ENCODE data around the gene MRTFB. TPM values are rescaled to one million over a fixed set of nuclear protein-coding genes. Genes with fewer than 3 reads are reported as not detected.

MRTFB gene
- total and polyA plus RNA-seq, 4 experiments from 2014 or later: 6.1 to 26.7 (median 15.6) TPM

DNA sequence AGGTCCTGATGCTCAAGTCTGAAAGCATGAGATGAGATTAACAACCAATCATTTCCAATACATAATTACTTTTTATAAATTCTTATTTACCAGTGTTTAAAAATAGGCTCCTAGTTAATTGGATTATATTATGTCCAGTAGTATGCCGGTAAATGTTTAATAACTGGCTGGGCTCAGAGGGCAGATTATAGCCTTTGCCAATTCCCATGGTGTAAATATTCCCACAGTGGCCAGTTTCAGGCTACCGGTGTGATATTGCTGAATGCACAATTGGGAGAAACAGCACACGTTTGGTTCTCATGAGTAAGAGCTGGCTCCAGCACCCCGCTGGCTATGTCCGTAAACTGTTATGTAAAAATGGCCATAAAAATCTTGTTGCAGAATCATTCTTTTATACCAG lies 167.6 kb downstream of the MRTFB start:
- DNase-seq: no peak
- Mint-ChIP-seq H3K27ac (peak overlapping the region in 1 of 7 donors; percentile 48), H3K4me3 (no peak overlapping the region), H3K4me1 (no peaks in the 10 kb centered on the region), H3K36me3 (peaks cover 27 to 33% of the 10 kb centered on the region in 2 donors), H3K27me3 (no peaks in the 10 kb centered on the region), H3K9me3 (no peaks in the 10 kb centered on the region)
- Histone ChIP-seq H3K27ac (ENCODE audit: low read depth, low read length) (no peak overlapping the region), H3K27me3 (ENCODE audit: insufficient read depth, low read length) (no peaks in the 10 kb centered on the region), H3K4me3 (ENCODE audit: low read length in 2 of 2) (no peak overlapping the region), H3K9me3 (ENCODE audit: control insufficient read depth in 1 of 2, low read length in 2 of 2) (no peaks in the 10 kb centered on the region), H3K4me1 (ENCODE audit: insufficient read depth, low read length) (no peaks in the 10 kb centered on the region), H3K36me3 (ENCODE audit: insufficient read depth, low read length) (peaks cover 5% of the 10 kb centered on the region)
- POLR2A ChIA-PET (ENCODE audit: partially characterized antibody): no interaction called here
- intact Hi-C loops (cut with micrococcal nuclease): no loop called here
- CTCF ChIA-PET (ENCODE audit: partially characterized antibody): interaction anchor here (1.0 to 1.1 kb wide), 2 partner anchors 10 to 21 kb away, joined by 3 read pairs; no protein-coding TSS in a partner anchor

DNA sequence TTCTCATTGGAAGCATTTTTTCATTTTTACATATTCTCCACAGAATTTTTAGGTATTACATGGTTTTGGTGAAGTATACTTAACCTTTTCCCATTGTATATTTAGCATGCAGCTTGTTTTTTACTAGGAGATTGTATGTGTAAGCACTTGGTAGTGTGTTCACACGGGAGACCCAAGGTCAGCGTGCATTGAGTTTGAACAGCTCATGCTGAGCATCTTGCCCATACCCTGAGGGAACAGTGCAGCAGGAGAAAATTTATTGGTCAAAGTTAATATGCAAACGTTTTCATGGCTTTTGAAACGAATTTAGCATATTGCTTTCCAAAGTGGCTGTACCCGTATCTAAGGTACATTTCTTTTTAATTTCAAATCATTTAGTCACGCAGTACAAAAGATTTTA lies 168.7 kb downstream of the MRTFB start:
- H3K4me1 Mint-ChIP-seq: no peaks in the 10 kb centered on the region
- no peak overlapping the region for H3K4me3 Mint-ChIP-seq
- DNase-seq: no peak
- H3K4me3 ChIP-seq (ENCODE audit: low read length in 2 of 2): no peak overlapping the region
- no peaks in the 10 kb centered on the region for H3K27me3 Mint-ChIP-seq
- no peaks in the 10 kb centered on the region for H3K9me3 ChIP-seq (ENCODE audit: control insufficient read depth in 1 of 2, low read length in 2 of 2)
- H3K9me3 Mint-ChIP-seq: no peaks in the 10 kb centered on the region
- no peak overlapping the region for H3K27ac ChIP-seq (ENCODE audit: low read depth, low read length)
- ChIA-PET POLR2A (ENCODE audit: partially characterized antibody) (no interaction called here), CTCF (ENCODE audit: partially characterized antibody) (interaction anchor here (1.0 to 1.1 kb wide), 2 partner anchors 9 to 20 kb away, joined by 3 read pairs; no protein-coding TSS in a partner anchor)
- no peak overlapping the region for H3K27ac Mint-ChIP-seq
- H3K36me3 ChIP-seq (ENCODE audit: insufficient read depth, low read length): no peaks in the 10 kb centered on the region
- peaks cover 27 to 28% of the 10 kb centered on the region in 2 donors for H3K36me3 Mint-ChIP-seq
- intact Hi-C loops (cut with micrococcal nuclease): no loop called here
- H3K4me1 ChIP-seq (ENCODE audit: insufficient read depth, low read length): no peaks in the 10 kb centered on the region
- H3K27me3 ChIP-seq (ENCODE audit: insufficient read depth, low read length): no peaks in the 10 kb centered on the region

DNA sequence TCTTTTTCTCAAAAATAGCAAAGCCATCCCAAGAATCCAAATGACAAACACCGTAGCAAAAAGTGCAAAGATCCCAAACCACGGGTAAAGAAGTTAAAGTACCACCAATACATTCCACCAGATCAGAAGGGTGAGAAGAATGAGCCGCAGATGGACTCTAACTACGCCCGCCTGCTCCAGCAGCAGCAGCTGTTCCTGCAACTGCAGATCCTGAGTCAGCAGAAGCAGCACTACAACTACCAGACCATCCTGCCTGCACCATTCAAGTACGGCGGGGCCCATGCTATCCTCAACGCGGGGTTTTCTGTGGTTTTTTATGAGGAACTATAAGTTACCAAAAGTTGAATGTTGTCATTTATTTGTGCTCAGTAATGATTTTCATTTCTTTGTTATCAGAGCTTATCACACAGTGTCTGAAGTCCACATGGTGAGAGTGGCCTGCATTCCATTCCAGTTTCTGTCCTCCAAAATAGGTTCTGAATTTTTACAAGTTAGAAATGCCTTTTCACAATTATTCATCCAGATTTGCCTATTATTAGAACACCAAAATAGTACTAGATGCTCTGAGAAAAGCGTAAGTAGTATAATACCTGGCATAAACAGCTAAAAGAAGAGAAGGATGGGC lies 169.2 kb downstream of the MRTFB start:
- intact Hi-C loops (cut with micrococcal nuclease): no loop called here
- DNase-seq: no peak
- no peak overlapping the region for H3K27ac Mint-ChIP-seq
- no peaks in the 10 kb centered on the region for H3K36me3 ChIP-seq (ENCODE audit: insufficient read depth, low read length)
- peaks cover 22% of the 10 kb centered on the region in 2 donors for H3K36me3 Mint-ChIP-seq
- no peak overlapping the region for H3K4me3 ChIP-seq (ENCODE audit: low read length in 2 of 2)
- no peaks in the 10 kb centered on the region for H3K27me3 ChIP-seq (ENCODE audit: insufficient read depth, low read length)
- H3K4me1 ChIP-seq (ENCODE audit: insufficient read depth, low read length): no peaks in the 10 kb centered on the region
- no peak overlapping the region for H3K27ac ChIP-seq (ENCODE audit: low read depth, low read length)
- no peaks in the 10 kb centered on the region for H3K27me3 Mint-ChIP-seq
- H3K9me3 ChIP-seq (ENCODE audit: control insufficient read depth in 1 of 2, low read length in 2 of 2): no peaks in the 10 kb centered on the region
- H3K4me1 Mint-ChIP-seq: no peaks in the 10 kb centered on the region
- CTCF ChIA-PET (ENCODE audit: partially characterized antibody): no interaction called here
- H3K4me3 Mint-ChIP-seq: no peak overlapping the region
- POLR2A ChIA-PET (ENCODE audit: partially characterized antibody): no interaction called here
- no peaks in the 10 kb centered on the region for H3K9me3 Mint-ChIP-seq

DNA sequence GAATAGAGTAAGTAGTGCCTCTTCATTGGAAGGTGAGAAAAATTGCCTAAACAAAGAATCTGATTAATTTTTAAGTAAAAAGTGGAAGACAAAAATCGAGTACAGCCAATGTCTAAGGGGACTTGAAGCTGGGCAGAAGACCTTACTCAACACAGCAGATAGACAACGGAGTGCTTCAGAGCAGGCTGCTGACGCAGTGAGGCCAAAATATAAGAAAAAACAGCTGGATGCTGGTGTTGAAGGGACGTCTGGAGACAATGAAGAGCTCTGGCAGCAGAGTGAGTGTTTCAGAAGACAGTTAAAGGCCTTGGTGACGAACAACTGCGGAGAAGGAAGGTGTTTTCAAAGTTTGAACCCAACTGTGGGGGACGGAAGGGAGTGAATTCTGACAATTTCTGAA lies 169.8 kb downstream of the MRTFB start:
- no peak for DNase-seq
- H3K27ac ChIP-seq (ENCODE audit: low read depth, low read length): no peak overlapping the region
- H3K4me1 ChIP-seq (ENCODE audit: insufficient read depth, low read length): no peaks in the 10 kb centered on the region
- Mint-ChIP-seq H3K27me3 (no peaks in the 10 kb centered on the region), H3K4me1 (no peaks in the 10 kb centered on the region), H3K9me3 (no peaks in the 10 kb centered on the region), H3K36me3 (peaks cover 21 to 25% of the 10 kb centered on the region in 2 donors), H3K27ac (no peak overlapping the region), H3K4me3 (no peak overlapping the region)
- H3K4me3 ChIP-seq (ENCODE audit: low read length in 2 of 2): no peak overlapping the region
- CTCF ChIA-PET (ENCODE audit: partially characterized antibody): interaction anchor here (1.4 kb wide), 1 partner anchor 10 kb away, joined by 4 read pairs; no protein-coding TSS in a partner anchor
- H3K27me3 ChIP-seq (ENCODE audit: insufficient read depth, low read length): no peaks in the 10 kb centered on the region
- H3K36me3 ChIP-seq (ENCODE audit: insufficient read depth, low read length): no peaks in the 10 kb centered on the region
- intact Hi-C loops (cut with micrococcal nuclease): no loop called here
- no peaks in the 10 kb centered on the region for H3K9me3 ChIP-seq (ENCODE audit: control insufficient read depth in 1 of 2, low read length in 2 of 2)
- POLR2A ChIA-PET (ENCODE audit: partially characterized antibody): no interaction called here

DNA sequence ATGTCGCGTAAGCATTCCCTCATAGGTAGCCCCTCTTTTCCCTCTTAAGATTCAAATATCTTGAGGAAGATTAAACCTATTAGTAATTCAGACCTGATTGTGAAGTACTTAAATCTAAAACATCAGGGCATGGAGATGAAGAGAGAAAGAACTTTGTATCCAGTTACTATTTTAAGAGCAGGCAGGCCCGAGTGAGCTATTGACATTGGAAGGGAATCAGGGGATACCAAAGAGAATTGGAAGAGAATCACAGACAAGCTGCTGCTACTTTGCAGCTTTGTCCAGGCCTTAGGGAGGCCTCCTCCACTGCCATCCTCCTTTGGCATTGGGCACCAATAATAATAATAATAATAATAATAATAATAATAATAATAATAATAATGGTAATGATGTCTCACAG lies 170.5 kb downstream of the MRTFB start:
- Histone ChIP-seq H3K27ac (ENCODE audit: low read depth, low read length) (no peak overlapping the region), H3K4me1 (ENCODE audit: insufficient read depth, low read length) (no peaks in the 10 kb centered on the region), H3K4me3 (ENCODE audit: low read length in 2 of 2) (no peak overlapping the region), H3K27me3 (ENCODE audit: insufficient read depth, low read length) (no peaks in the 10 kb centered on the region), H3K9me3 (ENCODE audit: control insufficient read depth in 1 of 2, low read length in 2 of 2) (no peaks in the 10 kb centered on the region), H3K36me3 (ENCODE audit: insufficient read depth, low read length) (peaks cover 5% of the 10 kb centered on the region)
- H3K36me3 Mint-ChIP-seq: peaks cover 23 to 31% of the 10 kb centered on the region in 2 donors
- CTCF ChIA-PET (ENCODE audit: partially characterized antibody): interaction anchor here (1.4 kb wide), 1 partner anchor 9 kb away, joined by 4 read pairs; no protein-coding TSS in a partner anchor
- H3K27ac Mint-ChIP-seq: no peak overlapping the region
- intact Hi-C loops (cut with micrococcal nuclease): no loop called here
- no peaks in the 10 kb centered on the region for H3K27me3 Mint-ChIP-seq
- POLR2A ChIA-PET (ENCODE audit: partially characterized antibody): no interaction called here
- no peak overlapping the region for H3K4me3 Mint-ChIP-seq
- H3K4me1 Mint-ChIP-seq: no peaks in the 10 kb centered on the region
- no peaks in the 10 kb centered on the region for H3K9me3 Mint-ChIP-seq
- no peak for DNase-seq

DNA sequence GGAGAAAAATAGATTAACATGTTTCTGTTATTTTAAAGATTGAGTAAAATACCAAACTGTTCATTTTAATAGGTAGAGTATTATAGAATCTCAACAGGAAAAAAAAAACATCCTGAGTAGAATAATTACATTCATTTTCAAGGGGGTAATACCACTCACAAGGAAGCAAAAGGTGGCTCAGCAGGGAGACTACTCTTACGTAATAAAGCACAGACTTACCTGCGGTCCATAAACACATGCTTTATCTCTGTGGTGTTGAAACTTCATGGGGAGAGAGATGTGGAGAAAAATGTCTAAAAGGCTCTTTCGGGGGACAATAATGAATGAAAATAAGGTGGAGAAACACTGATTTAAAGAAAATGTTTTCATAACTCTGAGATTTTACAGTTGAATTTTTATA lies 171.7 kb downstream of the MRTFB start:
- Mint-ChIP-seq H3K27me3 (no peaks in the 10 kb centered on the region), H3K4me3 (no peak overlapping the region), H3K9me3 (no peaks in the 10 kb centered on the region), H3K27ac (peak overlapping the region in 1 of 7 donors; percentile 21), H3K4me1 (no peaks in the 10 kb centered on the region), H3K36me3 (peaks cover 26 to 37% of the 10 kb centered on the region in 2 donors)
- no peak overlapping the region for H3K4me3 ChIP-seq (ENCODE audit: low read length in 2 of 2)
- no peak overlapping the region for H3K27ac ChIP-seq (ENCODE audit: low read depth, low read length)
- H3K4me1 ChIP-seq (ENCODE audit: insufficient read depth, low read length): no peaks in the 10 kb centered on the region
- ChIA-PET CTCF (ENCODE audit: partially characterized antibody) (no interaction called here), POLR2A (ENCODE audit: partially characterized antibody) (no interaction called here)
- peaks cover 6% of the 10 kb centered on the region for H3K36me3 ChIP-seq (ENCODE audit: insufficient read depth, low read length)
- DNase-seq: no peak
- H3K27me3 ChIP-seq (ENCODE audit: insufficient read depth, low read length): no peaks in the 10 kb centered on the region
- intact Hi-C loops (cut with micrococcal nuclease): no loop called here
- H3K9me3 ChIP-seq (ENCODE audit: control insufficient read depth in 1 of 2, low read length in 2 of 2): no peaks in the 10 kb centered on the region

DNA sequence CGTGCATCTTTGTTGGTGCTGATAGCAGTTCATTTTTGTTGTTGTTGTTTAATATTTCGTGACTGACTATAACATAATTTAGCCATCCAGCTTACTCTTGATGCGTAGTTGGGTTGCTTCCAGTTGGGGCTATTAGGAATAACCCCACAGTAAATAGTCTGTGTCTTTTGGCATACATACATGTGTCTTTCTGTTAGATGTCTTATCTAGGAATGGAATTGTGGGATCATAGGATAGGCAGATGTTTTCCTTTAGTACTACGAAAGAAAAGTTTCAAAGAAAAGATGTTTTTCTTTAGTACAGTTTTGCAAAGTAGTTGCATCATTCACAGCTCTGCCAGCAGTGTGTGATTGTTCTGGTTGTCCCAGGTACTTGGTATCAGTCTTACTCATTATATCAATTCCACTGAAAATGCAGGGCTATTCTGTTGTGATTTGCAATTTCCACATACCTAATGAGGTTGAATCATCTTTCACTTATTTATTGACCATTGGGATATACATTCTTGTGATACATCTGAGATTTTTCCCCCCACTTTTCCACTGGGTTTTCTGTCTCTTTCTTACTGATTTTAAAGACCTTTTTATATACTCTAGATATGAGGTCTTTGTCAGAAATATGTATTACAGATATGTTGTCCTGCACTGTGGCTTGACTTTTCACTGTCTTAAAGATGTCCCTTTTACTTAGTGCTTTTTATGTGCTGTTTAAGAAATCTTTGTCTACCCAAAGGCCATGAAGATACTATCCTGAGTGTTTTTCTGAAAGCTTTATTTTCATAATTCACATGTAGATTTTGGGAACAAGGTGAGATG lies 173.3 kb downstream of the MRTFB start:
- H3K4me1 ChIP-seq (ENCODE audit: insufficient read depth, low read length): no peaks in the 10 kb centered on the region
- DNase-seq: no peak
- H3K9me3 Mint-ChIP-seq: no peaks in the 10 kb centered on the region
- peaks cover 37 to 45% of the 10 kb centered on the region in 2 donors for H3K36me3 Mint-ChIP-seq
- ChIA-PET POLR2A (ENCODE audit: partially characterized antibody) (no interaction called here), CTCF (ENCODE audit: partially characterized antibody) (no interaction called here)
- no peak overlapping the region for H3K4me3 ChIP-seq (ENCODE audit: low read length in 2 of 2)
- no peaks in the 10 kb centered on the region for H3K27me3 Mint-ChIP-seq
- intact Hi-C loops (cut with micrococcal nuclease): no loop called here
- H3K27ac ChIP-seq (ENCODE audit: low read depth, low read length): no peak overlapping the region
- H3K4me1 Mint-ChIP-seq: no peaks in the 10 kb centered on the region
- H3K36me3 ChIP-seq (ENCODE audit: insufficient read depth, low read length): peaks cover 6% of the 10 kb centered on the region
- no peaks in the 10 kb centered on the region for H3K9me3 ChIP-seq (ENCODE audit: control insufficient read depth in 1 of 2, low read length in 2 of 2)
- no peaks in the 10 kb centered on the region for H3K27me3 ChIP-seq (ENCODE audit: insufficient read depth, low read length)
- H3K27ac Mint-ChIP-seq: peak overlapping the region in 1 of 7 donors; percentile 17
- no peak overlapping the region for H3K4me3 Mint-ChIP-seq

Measured in CD4-positive, alpha-beta memory T cell (primary cell).